ENCODE results near the gene HFE. TPM values are rescaled to one million over a fixed set of nuclear protein-coding genes. Genes with fewer than 3 reads are reported as not detected.

HFE gene, protein sequence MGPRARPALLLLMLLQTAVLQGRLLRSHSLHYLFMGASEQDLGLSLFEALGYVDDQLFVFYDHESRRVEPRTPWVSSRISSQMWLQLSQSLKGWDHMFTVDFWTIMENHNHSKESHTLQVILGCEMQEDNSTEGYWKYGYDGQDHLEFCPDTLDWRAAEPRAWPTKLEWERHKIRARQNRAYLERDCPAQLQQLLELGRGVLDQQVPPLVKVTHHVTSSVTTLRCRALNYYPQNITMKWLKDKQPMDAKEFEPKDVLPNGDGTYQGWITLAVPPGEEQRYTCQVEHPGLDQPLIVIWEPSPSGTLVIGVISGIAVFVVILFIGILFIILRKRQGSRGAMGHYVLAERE
- total RNA-seq, result 1 to 10 TPM; 2.1 to 4.2 (median 3.6) TPM

DNA sequence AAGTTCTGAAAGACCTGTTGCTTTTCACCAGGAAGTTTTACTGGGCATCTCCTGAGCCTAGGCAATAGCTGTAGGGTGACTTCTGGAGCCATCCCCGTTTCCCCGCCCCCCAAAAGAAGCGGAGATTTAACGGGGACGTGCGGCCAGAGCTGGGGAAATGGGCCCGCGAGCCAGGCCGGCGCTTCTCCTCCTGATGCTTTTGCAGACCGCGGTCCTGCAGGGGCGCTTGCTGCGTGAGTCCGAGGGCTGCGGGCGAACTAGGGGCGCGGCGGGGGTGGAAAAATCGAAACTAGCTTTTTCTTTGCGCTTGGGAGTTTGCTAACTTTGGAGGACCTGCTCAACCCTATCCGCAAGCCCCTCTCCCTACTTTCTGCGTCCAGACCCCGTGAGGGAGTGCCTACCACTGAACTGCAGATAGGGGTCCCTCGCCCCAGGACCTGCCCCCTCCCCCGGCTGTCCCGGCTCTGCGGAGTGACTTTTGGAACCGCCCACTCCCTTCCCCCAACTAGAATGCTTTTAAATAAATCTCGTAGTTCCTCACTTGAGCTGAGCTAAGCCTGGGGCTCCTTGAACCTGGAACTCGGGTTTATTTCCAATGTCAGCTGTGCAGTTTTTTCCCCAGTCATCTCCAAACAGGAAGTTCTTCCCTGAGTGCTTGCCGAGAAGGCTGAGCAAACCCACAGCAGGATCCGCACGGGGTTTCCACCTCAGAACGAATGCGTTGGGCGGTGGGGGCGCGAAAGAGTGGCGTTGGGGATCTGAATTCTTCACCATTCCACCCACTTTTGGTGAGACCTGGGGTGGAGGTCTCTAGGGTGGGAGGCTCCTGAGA lies at the start of gene HFE:
TSS of gene HFE (plus strand) at position 146 of the 832 bp plus-strand sequence. CDS start at position 158, 12 bp downstream.
- peaks cover 26% of the 10 kb centered on the region for H3K4me1 ChIP-seq
- H3K9me3 ChIP-seq, result no peaks in the 10 kb centered on the region
- no peaks in the 10 kb centered on the region for H3K36me3 ChIP-seq
- peak within 1 kb of the TSS; percentile 81 for H3K4me3 ChIP-seq
- TF ChIP-seq POLR2A (IDR thresholded peaks at IDR 0.05) (no peak), POLR2AphosphoS5 (IDR thresholded peaks at IDR 0.05) (no peak), EP300 (IDR thresholded peaks at IDR 0.05) (no peak)
- TF ChIP-seq, protein P1, sequence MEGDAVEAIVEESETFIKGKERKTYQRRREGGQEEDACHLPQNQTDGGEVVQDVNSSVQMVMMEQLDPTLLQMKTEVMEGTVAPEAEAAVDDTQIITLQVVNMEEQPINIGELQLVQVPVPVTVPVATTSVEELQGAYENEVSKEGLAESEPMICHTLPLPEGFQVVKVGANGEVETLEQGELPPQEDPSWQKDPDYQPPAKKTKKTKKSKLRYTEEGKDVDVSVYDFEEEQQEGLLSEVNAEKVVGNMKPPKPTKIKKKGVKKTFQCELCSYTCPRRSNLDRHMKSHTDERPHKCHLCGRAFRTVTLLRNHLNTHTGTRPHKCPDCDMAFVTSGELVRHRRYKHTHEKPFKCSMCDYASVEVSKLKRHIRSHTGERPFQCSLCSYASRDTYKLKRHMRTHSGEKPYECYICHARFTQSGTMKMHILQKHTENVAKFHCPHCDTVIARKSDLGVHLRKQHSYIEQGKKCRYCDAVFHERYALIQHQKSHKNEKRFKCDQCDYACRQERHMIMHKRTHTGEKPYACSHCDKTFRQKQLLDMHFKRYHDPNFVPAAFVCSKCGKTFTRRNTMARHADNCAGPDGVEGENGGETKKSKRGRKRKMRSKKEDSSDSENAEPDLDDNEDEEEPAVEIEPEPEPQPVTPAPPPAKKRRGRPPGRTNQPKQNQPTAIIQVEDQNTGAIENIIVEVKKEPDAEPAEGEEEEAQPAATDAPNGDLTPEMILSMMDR (IDR thresholded peaks at IDR 0.05), result no peak
- WGBS, result under 1% methylated on average over 28 of the region's 41 CpGs
- peak within 1 kb of the TSS; percentile 88 for H3K27ac ChIP-seq
- H3K27me3 ChIP-seq, result no peaks in the 10 kb centered on the region
- peak; percentile 73 to 84 for DNase-seq (ENCODE audit: low spot score in 2 of 2)

DNA sequence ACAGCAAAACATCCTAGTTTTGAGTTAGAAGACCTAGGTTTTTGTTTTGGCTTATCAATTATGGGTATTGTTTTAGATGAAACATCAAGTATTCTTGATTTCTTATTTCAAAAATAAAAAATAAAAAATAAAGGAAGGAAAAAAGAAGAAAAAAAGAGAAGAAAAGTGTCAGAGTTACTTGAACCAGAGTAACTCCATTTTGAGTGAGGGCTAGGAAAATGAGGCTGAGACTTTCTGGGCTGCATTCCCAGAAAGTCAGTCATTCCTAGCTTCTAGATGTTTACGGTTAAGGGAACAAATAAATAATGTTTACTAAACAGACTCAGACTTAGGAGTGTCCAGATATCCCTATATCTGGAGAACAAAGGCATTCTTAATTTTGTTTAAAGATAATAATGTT lies 45.3 kb upstream of the HFE start:
- Histone ChIP-seq H3K36me3 (no peaks in the 10 kb centered on the region), H3K4me3 (no peak overlapping the region), H3K4me1 (peaks cover 15% of the 10 kb centered on the region), H3K9me3 (no peaks in the 10 kb centered on the region), H3K27me3 (no peaks in the 10 kb centered on the region), H3K27ac (no peak overlapping the region)
- no peak for TF ChIP-seq POLR2AphosphoS5 (IDR thresholded peaks at IDR 0.05)
- no peak for TF ChIP-seq EP300 (IDR thresholded peaks at IDR 0.05)
- TF ChIP-seq POLR2A (IDR thresholded peaks at IDR 0.05), result no peak
- TF ChIP-seq, protein P1 (IDR thresholded peaks at IDR 0.05), result no peak
- DNase-seq (ENCODE audit: low spot score in 2 of 2), result no peak
- WGBS, result 81% methylated on average over 1 of the region's 1 CpG

DNA sequence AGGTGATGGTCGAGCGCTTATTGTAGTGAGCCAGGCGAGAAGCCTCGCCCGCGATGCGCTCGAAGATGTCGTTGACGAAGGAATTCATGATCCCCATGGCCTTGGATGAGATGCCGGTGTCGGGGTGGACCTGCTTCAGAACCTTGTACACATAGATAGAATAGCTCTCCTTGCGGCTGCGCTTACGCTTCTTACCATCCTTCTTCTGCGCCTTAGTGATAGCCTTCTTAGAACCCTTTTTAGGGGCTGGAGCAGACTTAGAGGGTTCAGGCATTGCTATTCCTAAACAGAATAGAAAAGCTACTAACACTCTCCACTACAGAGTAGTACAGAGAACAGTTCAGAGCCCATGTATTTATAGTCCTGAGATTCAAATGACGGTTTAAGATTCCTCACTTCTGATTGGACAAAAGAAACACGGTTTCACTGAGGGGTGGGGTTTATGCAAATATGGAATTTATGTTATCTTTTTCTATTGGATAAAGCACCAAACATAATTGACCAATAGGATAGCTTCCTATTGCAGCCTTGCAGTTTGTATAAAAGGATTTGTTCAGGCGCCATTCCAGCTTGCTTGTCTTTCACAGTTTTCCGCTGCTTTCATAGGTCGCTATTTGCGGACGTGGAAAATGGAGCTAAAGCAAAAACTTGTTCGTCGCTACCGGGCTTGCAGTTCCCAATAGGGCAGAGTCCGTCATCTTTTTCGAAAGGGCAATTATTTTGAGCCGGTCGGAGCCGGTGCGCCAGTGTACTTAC lies 43.7 kb upstream of the HFE start:
- WGBS, result 1% methylated on average over 32 of the region's 32 CpGs
- Histone ChIP-seq H3K36me3 (no peaks in the 10 kb centered on the region), H3K4me1 (peaks cover 15% of the 10 kb centered on the region), H3K27ac (peak overlapping the region; percentile 85), H3K4me3 (peak overlapping the region; percentile 55), H3K27me3 (no peaks in the 10 kb centered on the region), H3K9me3 (no peaks in the 10 kb centered on the region)
- TF ChIP-seq, protein P1 (IDR thresholded peaks at IDR 0.05), result no peak
- TF ChIP-seq POLR2AphosphoS5 (IDR thresholded peaks at IDR 0.05) (peak; percentile 35 to 90 (median 65)), POLR2A (IDR thresholded peaks at IDR 0.05) (peak; percentile 64 to 79), EP300 (IDR thresholded peaks at IDR 0.05) (no peak)
- peak; percentile 87 to 88 for DNase-seq (ENCODE audit: low spot score in 2 of 2)

DNA sequence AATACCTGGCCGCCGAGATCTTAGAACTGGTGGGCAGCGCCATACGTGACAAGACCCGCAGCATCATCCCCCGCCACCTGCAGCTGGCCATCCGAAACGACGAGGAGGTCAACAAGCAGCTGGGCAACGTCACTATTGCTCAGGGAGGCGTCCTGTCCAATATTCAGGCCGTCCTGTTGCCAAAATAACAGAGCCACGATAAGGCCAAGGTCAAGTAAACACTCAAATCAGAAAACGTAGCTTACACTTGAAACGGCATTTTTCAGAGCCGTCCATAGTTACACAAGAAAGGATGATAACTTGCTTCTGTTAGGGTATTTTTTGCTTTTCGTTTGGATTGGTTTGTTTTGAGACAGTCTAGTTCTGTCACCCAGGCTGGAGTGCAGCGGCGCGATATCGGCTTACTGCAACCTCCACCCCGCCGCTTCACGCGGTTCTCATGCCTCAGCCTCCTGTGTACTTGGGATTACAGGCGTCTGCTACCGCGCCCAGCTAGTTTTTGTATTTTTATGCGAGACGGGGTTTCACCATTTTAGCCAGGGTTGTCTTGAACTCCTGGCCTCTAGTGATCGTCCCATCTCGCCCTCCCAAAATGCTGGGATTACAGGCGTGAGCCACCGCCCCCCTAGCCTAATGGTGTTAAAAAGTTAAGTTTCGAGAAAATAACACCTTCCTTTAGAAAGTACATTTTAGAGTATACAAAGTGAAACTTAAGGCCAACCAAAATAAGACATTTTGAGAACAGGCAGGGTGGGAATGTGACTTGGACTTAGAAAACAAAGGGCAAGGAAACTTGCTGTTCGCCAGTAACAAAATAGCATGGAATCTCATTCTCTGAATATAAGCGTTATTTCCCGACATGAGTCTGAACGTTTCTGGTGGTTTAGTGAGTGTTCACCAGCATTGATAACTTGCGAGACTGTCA lies 42.8 kb upstream of the HFE start:
- H3K27ac ChIP-seq, result peak overlapping the region; percentile 85
- WGBS, result under 1% methylated on average over 31 of the region's 40 CpGs
- H3K9me3 ChIP-seq, result no peaks in the 10 kb centered on the region
- no peak for DNase-seq (ENCODE audit: low spot score in 2 of 2)
- TF ChIP-seq EP300 (IDR thresholded peaks at IDR 0.05), result no peak
- TF ChIP-seq, protein P1 (IDR thresholded peaks at IDR 0.05), result no peak
- TF ChIP-seq POLR2AphosphoS5 (IDR thresholded peaks at IDR 0.05), result no peak
- no peak for TF ChIP-seq POLR2A (IDR thresholded peaks at IDR 0.05)
- no peaks in the 10 kb centered on the region for H3K27me3 ChIP-seq
- H3K4me1 ChIP-seq, result peaks cover 15% of the 10 kb centered on the region
- no peaks in the 10 kb centered on the region for H3K36me3 ChIP-seq
- peak overlapping the region; percentile 55 for H3K4me3 ChIP-seq

Data from suprapubic skin (tissue), 4 donors.